ENCODE data around the gene ZFP92. TPM values are rescaled to one million over a fixed set of nuclear protein-coding genes. Genes with fewer than 3 reads are reported as not detected.

ZFP92 gene
- total and polyA plus RNA-seq, 2 donors (not counting 3 experiments of a cell fraction or from before 2014, with no cell fraction given): 0.36 to 1.2 TPM

DNA sequence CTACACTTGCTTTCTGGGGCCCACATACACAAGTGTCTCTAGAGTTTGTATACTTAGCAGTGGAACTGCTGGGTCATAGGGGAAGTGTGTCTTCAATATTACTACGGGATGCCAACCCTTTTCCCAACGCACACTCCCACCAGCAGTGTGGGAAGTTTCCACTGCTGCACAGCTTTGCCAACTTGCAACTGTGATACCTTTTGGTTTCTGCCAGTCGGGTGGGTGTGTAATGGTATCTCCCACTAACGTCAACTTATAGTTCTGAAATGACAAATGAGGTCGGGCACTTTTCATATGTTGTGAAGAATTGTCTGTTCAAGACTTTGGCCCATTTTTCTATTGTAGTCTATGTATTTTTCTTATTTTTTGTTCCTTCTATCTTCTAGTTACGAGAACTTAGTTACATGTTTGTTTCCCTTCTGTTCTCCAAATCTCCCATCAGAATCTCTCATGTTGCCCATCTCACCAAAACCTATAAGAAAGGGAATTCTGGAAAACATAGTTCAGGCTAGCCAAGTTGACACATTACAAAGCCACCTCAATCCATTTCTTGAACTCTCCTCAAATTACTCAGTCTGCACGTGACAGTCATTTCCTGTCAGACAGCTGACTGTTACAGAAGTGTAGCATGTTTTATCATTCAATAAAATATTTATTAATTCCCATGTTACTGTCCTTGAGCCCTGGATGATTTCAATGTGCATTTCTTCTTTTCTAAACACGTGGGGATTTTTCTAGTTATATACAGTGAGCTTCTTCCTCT is 40.8 kb upstream of the ZFP92 start:
- CTCF ChIA-PET: no interaction called here
- FAIRE-seq: peak; percentile 79
- peak; percentile 1 for DNase-seq (ENCODE audit: low read depth, low spot score)

More for the DNA sequence above, 40.8 kb upstream of the ZFP92 start:
- dilution Hi-C loops (cut with MboI; ENCODE audit: extremely low pct_ligation_motif_present, low sequenced_read_pairs) (no loop called here), intact Hi-C loops (cut with micrococcal nuclease) (no loop called here)
- no peaks in the 10 kb centered on the region for H3K4me1 ChIP-seq (ENCODE audit: control insufficient read depth, extremely low read depth, insufficient read depth, low read length)
- H3K36me3 ChIP-seq (ENCODE audit: control insufficient read depth in 2 of 2, extremely low read depth in 1 of 2, insufficient read depth in 2 of 2, low read length in 2 of 2): no peaks in the 10 kb centered on the region
- H3K9me1 ChIP-seq (replicated peaks; ENCODE audit: control insufficient read depth, extremely low read depth, insufficient read depth, low read length): no peaks in the 10 kb centered on the region
- no TSS peak for BruUV-seq (replicated peaks)
- no peaks in the 10 kb centered on the region for H3K9me3 ChIP-seq (replicated peaks; ENCODE audit: control insufficient read depth, insufficient read depth, low read length)
- H3K4me3 ChIP-seq (replicated peaks in 1 of 3; ENCODE audit: insufficient read depth in 1 of 3, low read depth in 1 of 3, low read length in 3 of 3): no peak overlapping the region
- H3K79me2 ChIP-seq (ENCODE audit: control insufficient read depth, insufficient read depth, low read length): no peaks in the 10 kb centered on the region
- TF ChIP-seq MYC (IDR thresholded peaks at IDR 0.05; ENCODE audit: low read depth, low read length): no peak
- TF ChIP-seq FOS (IDR thresholded peaks at IDR 0.05; ENCODE audit: borderline replicate concordance, insufficient read depth, low read length): no peak
- TF ChIP-seq POLR2AphosphoS5 (IDR thresholded peaks at IDR 0.05; ENCODE audit: insufficient read depth, low read depth, low read length): no peak
- TF ChIP-seq, protein P1, sequence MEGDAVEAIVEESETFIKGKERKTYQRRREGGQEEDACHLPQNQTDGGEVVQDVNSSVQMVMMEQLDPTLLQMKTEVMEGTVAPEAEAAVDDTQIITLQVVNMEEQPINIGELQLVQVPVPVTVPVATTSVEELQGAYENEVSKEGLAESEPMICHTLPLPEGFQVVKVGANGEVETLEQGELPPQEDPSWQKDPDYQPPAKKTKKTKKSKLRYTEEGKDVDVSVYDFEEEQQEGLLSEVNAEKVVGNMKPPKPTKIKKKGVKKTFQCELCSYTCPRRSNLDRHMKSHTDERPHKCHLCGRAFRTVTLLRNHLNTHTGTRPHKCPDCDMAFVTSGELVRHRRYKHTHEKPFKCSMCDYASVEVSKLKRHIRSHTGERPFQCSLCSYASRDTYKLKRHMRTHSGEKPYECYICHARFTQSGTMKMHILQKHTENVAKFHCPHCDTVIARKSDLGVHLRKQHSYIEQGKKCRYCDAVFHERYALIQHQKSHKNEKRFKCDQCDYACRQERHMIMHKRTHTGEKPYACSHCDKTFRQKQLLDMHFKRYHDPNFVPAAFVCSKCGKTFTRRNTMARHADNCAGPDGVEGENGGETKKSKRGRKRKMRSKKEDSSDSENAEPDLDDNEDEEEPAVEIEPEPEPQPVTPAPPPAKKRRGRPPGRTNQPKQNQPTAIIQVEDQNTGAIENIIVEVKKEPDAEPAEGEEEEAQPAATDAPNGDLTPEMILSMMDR (IDR thresholded peaks at IDR 0.05; ENCODE audit: extremely low read depth in 1 of 2, insufficient read depth in 1 of 2, low read depth in 1 of 2, low read length in 2 of 2): no peak
- no peak for TF ChIP-seq POLR2A (IDR thresholded peaks at IDR 0.05; ENCODE audit: low read depth, low read length)
- no peak for TF ChIP-seq JUN (IDR thresholded peaks at IDR 0.05; ENCODE audit: borderline replicate concordance, insufficient read depth, insufficient read length, low read depth)
- TF ChIP-seq, protein P2, sequence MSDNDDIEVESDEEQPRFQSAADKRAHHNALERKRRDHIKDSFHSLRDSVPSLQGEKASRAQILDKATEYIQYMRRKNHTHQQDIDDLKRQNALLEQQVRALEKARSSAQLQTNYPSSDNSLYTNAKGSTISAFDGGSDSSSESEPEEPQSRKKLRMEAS (IDR thresholded peaks at IDR 0.05; ENCODE audit: insufficient read depth, insufficient read length): no peak
- TF ChIP-seq EZH2 (IDR thresholded peaks at IDR 0.05; ENCODE audit: borderline replicate concordance, low read depth, low read length, severe bottlenecking): no peak
- TF ChIP-seq GATA2 (IDR thresholded peaks at IDR 0.05; ENCODE audit: insufficient read depth, insufficient read length, low read depth, low read length): no peak
- no peak overlapping the region for H3K27ac ChIP-seq (ENCODE audit: insufficient read depth, low read depth, low read length)
- H3K4me2 ChIP-seq (ENCODE audit: insufficient read depth, low read length): no peak overlapping the region
- no peaks in the 10 kb centered on the region for H4K20me1 ChIP-seq (replicated peaks; ENCODE audit: control insufficient read depth, extremely low read depth, insufficient read depth, low read length)
- POLR2A ChIA-PET: no interaction called here
- H3K27me3 ChIP-seq (ENCODE audit: control insufficient read depth in 2 of 2, insufficient read depth in 2 of 2, low read length in 2 of 2): peaks cover 2 to 3% of the 10 kb centered on the region in 2 experiments
- H3K9ac ChIP-seq (replicated peaks; ENCODE audit: extremely low read depth, insufficient read depth, low read length): no peak overlapping the region
- no peak overlapping the region for H2AFZ ChIP-seq (ENCODE audit: low read depth, low read length)

Data from endothelial cell of umbilical vein (primary cell).